ENCODE results near the gene KNTC1. TPM values are rescaled to one million over a fixed set of nuclear protein-coding genes. Genes with fewer than 3 reads are reported as not detected.
"Not testable (repeated sequence)": the region's sequence is repeated elsewhere in the genome, so short reads cannot be mapped to it uniquely, and the experiment has no call there.

The KNTC1 gene
- total RNA-seq, 1 experiment from 2014 or later: 55.8 TPM

- ChIA-PET CTCF (no interaction called here), POLR2A (no interaction called here)
- Mint-ChIP-seq H3K9me3 (ENCODE audit: unreplicated experiment) (no peaks in the 10 kb centered on the region), H3K4me1 (ENCODE audit: low read depth, unreplicated experiment) (no peaks in the 10 kb centered on the region), H3K27me3 (ENCODE audit: insufficient read depth, unreplicated experiment) (no peaks in the 10 kb centered on the region), H3K4me3 (ENCODE audit: unreplicated experiment) (no peak overlapping the region), H3K36me3 (ENCODE audit: insufficient read depth, unreplicated experiment) (peaks cover 68% of the 10 kb centered on the region), H3K27ac (ENCODE audit: unreplicated experiment) (no peak overlapping the region)
- Histone ChIP-seq H3K36me3 (ENCODE audit: control insufficient read depth, insufficient read depth, low read length) (peaks cover 2% of the 10 kb centered on the region; the same call in 1 of the 2 replicates), H3K27me3 (replicated peaks; ENCODE audit: control insufficient read depth, insufficient read depth, low read length) (no peaks in the 10 kb centered on the region), H3K9me3 (no peaks in the 10 kb centered on the region), H3K4me3 (ENCODE audit: low read depth, low read length) (no peak overlapping the region), H3K4me1 (peaks cover 3% of the 10 kb centered on the region; the same call in 1 of the 2 replicates)
- no TSS peak for BruUV-seq (replicated peaks)
- no peak for TF ChIP-seq CTCF (IDR thresholded peaks at IDR 0.05; ENCODE audit: insufficient read depth in 1 of 2, low read depth in 1 of 2, low read length in 1 of 2, severe bottlenecking in 1 of 2, unreplicated experiment in 1 of 2)
- intact Hi-C loops (cut with micrococcal nuclease; ENCODE audit: unreplicated experiment): no loop called here
- no peak for DNase-seq
These were observed 57.3 kb downstream of the KNTC1 start for GRCh38 chr12:122584177-122584863.

GRCh38 chr12:122590990-122591389, 63.9 kb downstream of the KNTC1 start:
- no peak overlapping the region for H3K27ac Mint-ChIP-seq (ENCODE audit: unreplicated experiment)
- CTCF ChIA-PET: no interaction called here
- H3K4me1 ChIP-seq: no peaks in the 10 kb centered on the region
- DNase-seq: no peak
- no TSS peak for BruUV-seq (replicated peaks)
- no peaks in the 10 kb centered on the region for H3K4me1 Mint-ChIP-seq (ENCODE audit: low read depth, unreplicated experiment)
- H3K9me3 ChIP-seq: no peaks in the 10 kb centered on the region
- no peaks in the 10 kb centered on the region for H3K27me3 Mint-ChIP-seq (ENCODE audit: insufficient read depth, unreplicated experiment)
- POLR2A ChIA-PET: no interaction called here
- TF ChIP-seq CTCF (IDR thresholded peaks at IDR 0.05; ENCODE audit: insufficient read depth in 1 of 2, low read depth in 1 of 2, low read length in 1 of 2, severe bottlenecking in 1 of 2, unreplicated experiment in 1 of 2): no peak
- H3K4me3 ChIP-seq (ENCODE audit: low read depth, low read length): no peak overlapping the region
- no peaks in the 10 kb centered on the region; the same call in 1 of the 2 replicates for H3K36me3 ChIP-seq (ENCODE audit: control insufficient read depth, insufficient read depth, low read length)
- H3K4me3 Mint-ChIP-seq (ENCODE audit: unreplicated experiment): no peak overlapping the region
- no peaks in the 10 kb centered on the region for H3K9me3 Mint-ChIP-seq (ENCODE audit: unreplicated experiment)
- peaks cover 54% of the 10 kb centered on the region for H3K36me3 Mint-ChIP-seq (ENCODE audit: insufficient read depth, unreplicated experiment)
- H3K27me3 ChIP-seq (replicated peaks; ENCODE audit: control insufficient read depth, insufficient read depth, low read length): no peaks in the 10 kb centered on the region
- intact Hi-C loops (cut with micrococcal nuclease; ENCODE audit: unreplicated experiment): no loop called here

GRCh38 chr12:122591966-122592365, 64.9 kb downstream of the KNTC1 start:
- H3K27me3 ChIP-seq (replicated peaks; ENCODE audit: control insufficient read depth, insufficient read depth, low read length); H3K4me3 ChIP-seq (ENCODE audit: low read depth, low read length); intact Hi-C loops (cut with micrococcal nuclease; ENCODE audit: unreplicated experiment); H3K27ac Mint-ChIP-seq (ENCODE audit: unreplicated experiment); H3K9me3 ChIP-seq; H3K27me3 Mint-ChIP-seq (ENCODE audit: insufficient read depth, unreplicated experiment); POLR2A ChIA-PET; BruUV-seq (replicated peaks); H3K4me1 Mint-ChIP-seq (ENCODE audit: low read depth, unreplicated experiment); H3K9me3 Mint-ChIP-seq (ENCODE audit: unreplicated experiment); DNase-seq; H3K36me3 ChIP-seq (ENCODE audit: control insufficient read depth, insufficient read depth, low read length); CTCF ChIA-PET; H3K4me1 ChIP-seq; H3K4me3 Mint-ChIP-seq (ENCODE audit: unreplicated experiment): not testable (repeated sequence)
- H3K36me3 Mint-ChIP-seq (ENCODE audit: insufficient read depth, unreplicated experiment): peaks cover 54% of the 10 kb centered on the region

GRCh38 chr12:122592543-122592942, 65.5 kb downstream of the KNTC1 start:
- H3K4me3 ChIP-seq (ENCODE audit: low read depth, low read length); H3K9me3 ChIP-seq; BruUV-seq (replicated peaks); H3K4me3 Mint-ChIP-seq (ENCODE audit: unreplicated experiment); H3K36me3 ChIP-seq (ENCODE audit: control insufficient read depth, insufficient read depth, low read length); H3K9me3 Mint-ChIP-seq (ENCODE audit: unreplicated experiment); H3K4me1 Mint-ChIP-seq (ENCODE audit: low read depth, unreplicated experiment); H3K27ac Mint-ChIP-seq (ENCODE audit: unreplicated experiment); CTCF ChIA-PET; DNase-seq; POLR2A ChIA-PET; H3K4me1 ChIP-seq; intact Hi-C loops (cut with micrococcal nuclease; ENCODE audit: unreplicated experiment); H3K27me3 Mint-ChIP-seq (ENCODE audit: insufficient read depth, unreplicated experiment); H3K27me3 ChIP-seq (replicated peaks; ENCODE audit: control insufficient read depth, insufficient read depth, low read length): not testable (repeated sequence)
- peaks cover 55% of the 10 kb centered on the region for H3K36me3 Mint-ChIP-seq (ENCODE audit: insufficient read depth, unreplicated experiment)

All from Caco-2 (cell line).